Muscle of arm (tissue), 12 donors: ENCODE results near the gene LONP2. TPM values are rescaled to one million over a fixed set of nuclear protein-coding genes. Genes with fewer than 3 reads are reported as not detected.
A peak's percentile ranks its signal among the peaks of the same experiment; 100 is the strongest.
"Not testable (repeated sequence)": the region's sequence is repeated elsewhere in the genome, so short reads cannot be mapped to it uniquely, and the experiment has no call there.

Experiments
- DNase-seq: peaks from one replicate; pipeline ENCODE4 v3.0.0-alpha.2; 2013
- polyA plus RNA-seq, 12 donors: library from polyadenylated mRNA; unstranded; fragments of 120-200 nt; gene quantifications; one replicate each; pipeline ENCODE4 v1.2.1, GENCODE V29; 2013; ENCODE audit not compliant: insufficient read length in 12 of 12

The LONP2 gene
- polyA plus RNA-seq, 12 donors = 39.1 to 70.2 (median 42.8) TPM; not detected in 1

DNA sequence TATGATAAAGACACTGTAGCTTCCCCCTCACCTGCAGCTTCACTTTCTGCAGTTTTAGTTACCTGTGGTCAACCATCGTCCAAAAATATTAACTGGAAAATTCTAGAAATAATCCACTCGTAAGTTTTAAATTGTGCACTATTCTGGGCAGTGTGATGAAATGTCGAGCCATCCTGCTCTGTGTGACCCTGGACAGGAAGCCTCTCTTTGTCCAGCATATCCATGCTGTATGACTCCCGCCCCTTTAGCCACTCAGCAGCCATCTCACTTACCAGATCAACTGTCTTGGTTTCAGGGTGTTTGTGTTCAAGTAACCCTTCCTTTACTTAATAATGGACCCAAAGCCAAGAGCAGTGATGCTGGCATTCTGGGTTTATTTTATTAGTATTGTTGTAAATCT is 85.0 kb downstream of the LONP2 start:
- no peak for DNase-seq

DNA sequence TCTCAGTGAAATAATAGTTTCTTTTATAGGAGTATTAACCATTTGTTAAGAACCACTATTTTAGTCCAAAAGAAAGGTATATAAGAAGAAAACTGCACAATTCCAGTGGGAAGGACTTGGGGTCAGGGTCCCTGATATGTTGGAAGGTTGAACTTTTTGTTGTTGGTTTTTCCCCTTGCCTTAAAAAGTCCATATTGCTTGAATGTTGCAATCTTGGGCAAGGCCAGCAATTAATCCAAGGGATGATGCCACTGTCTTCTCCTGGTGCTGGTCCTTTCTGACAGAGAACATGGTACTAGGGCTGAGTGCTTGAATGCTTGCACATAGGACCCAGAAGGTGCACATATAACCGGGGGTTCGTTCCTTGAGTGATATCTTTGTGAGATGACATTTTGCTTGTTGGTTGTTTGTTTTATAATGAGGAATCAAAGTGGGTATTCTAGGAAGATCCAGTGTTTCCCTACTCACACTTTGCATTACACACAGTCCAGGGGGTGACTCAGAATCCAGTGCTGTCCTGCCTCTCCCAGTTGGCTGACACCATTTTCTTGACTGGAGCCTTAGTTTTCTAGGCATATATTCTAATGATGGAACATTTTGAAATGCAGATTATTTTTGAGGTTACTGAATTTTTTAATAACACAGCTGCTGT is 86.2 kb downstream of the LONP2 start:
- DNase-seq = no peak

DNA sequence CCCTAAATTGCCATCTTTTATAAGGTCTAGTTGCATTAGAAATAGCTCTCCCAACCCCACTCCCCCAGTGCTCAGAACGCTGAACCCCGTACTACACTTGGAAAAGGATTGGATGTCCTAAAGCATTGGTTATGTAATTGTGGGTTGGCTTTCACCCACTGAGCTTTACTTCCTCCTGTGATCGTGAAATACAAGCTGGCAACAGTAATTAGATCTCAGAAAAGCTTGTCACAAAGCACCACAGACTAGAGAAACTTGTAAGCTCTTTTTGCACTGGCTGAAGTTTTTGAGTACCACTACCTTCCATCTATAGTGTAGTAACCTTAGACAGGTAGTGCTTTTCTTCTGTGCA is 86.7 kb downstream of the LONP2 start:
- no peak for DNase-seq

DNA sequence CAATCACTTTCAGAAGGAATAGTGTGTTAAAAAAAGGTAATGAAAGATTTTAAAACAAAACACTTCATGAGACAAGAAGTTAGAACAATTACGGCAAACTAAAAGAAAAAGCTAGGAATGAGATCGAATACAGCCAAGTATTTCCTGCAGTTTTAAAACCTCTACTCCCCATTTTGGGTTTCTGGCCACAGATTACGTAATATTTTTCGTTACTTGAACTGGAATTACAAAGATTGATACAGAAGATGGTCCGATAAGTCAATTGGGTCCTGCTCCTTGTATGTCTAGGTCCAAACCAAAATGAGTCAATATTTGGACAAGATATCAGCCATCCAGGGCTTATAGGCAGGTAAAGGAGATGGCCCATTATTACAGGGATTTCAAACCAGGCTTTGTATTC is 88.9 kb downstream of the LONP2 start:
- no peak for DNase-seq

DNA sequence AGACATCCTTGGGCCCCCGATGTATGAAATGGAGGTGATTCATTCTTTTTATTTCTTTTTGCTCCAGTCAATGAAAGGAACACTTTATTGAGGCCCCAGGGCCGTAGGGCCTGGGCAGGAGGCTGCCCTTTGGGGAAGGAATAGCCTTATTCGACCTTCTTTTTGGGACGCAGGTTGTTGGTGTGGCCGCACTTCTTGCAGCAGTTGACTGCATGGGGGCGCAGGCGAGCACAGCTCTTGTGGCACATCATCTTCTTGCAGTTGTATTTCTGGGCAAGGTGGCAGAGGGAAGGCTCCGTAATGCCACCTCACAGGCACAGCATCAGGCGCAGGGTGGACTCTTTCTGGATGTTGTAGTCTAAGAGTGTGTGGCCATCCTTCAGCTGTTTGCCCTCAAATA is 90.2 kb downstream of the LONP2 start:
- DNase-seq = no peak

DNA sequence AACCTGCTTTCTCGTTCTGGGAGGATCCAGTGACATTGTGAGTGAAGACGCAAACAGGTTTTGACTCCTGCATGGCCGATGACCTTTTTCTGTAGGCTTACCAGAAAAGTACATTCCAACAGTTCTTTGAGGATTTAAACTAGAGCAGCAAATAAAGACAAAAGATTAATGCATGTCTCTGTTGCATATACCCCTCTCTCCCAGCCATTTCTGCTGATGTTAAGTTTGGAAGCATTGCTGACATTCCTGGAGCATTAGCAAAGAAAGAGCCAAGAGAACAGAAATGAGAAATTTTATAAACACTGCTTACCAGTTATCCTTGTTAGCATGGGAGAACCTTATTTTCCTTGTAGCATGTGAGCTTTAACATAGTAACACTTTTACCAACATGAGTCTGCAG is 91.9 kb downstream of the LONP2 start:
- no peak for DNase-seq

DNA sequence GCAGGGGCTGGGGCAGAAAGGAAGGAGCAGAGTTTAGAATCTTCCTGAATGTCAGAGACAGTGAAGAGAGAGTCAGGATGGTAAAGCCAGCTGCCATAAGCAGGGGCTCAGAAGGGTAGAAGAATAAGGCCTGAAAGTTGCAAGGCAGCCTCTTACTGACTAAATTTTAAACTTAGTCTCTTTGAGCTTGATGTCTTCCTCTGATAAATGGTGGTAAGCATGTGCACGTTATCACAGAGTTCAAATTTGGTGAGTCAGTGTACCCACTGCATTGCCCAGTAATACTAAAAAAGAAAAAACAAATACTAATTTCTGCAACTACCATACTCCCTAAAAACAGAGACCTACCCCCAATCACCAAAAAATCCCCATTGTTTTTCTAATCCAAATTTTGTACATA is 96.0 kb downstream of the LONP2 start:
- DNase-seq = no peak

DNA sequence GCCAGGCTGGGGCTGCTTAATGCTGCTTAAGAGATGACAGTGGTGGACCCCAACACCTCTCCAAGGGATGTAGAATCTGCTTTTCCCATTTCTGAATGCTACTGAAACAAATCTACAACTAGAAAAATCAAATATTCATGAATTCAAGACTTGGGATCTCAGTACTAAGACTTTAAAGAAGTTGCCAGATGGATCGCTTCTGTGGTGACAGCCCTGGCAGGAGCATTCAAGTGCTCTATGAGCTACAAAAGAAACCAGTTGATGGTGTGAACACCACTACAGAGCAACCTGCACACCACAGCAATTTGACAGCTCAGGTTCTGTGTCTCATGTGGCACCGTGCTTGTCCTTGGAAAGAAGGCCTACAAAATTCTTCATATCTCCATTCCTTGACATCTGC is 98.5 kb downstream of the LONP2 start:
- no peak for DNase-seq

DNA sequence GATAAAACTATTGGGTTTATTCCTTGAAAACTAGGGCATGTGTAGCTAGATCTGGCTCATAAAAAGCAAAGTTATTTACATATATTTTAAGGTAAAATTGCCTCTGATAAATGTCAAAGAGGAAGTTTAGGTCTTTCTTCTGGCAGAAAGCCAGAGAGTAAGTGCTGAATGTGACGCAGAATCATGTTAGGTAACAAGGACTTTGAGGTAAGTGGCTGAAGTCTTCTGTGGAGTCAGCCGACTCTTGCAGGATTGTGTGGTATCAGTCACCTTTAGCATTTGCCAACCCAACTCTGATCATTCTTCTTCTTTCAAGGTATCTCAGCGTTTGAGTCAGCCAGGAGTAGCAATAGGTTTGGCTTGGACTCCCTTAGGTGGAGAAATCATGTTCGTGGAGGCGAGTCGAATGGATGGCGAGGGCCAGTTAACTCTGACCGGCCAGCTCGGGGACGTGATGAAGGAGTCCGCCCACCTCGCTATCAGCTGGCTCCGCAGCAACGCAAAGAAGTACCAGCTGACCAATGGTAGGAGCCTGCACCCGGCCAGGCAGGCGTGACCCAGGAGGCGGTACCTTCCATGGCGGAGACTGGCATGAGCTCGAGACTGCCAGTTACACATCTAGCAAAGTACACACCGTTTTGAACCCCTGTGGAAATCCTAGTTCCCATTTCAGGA is 103.2 kb downstream of the LONP2 start:
- no peak for DNase-seq

DNA sequence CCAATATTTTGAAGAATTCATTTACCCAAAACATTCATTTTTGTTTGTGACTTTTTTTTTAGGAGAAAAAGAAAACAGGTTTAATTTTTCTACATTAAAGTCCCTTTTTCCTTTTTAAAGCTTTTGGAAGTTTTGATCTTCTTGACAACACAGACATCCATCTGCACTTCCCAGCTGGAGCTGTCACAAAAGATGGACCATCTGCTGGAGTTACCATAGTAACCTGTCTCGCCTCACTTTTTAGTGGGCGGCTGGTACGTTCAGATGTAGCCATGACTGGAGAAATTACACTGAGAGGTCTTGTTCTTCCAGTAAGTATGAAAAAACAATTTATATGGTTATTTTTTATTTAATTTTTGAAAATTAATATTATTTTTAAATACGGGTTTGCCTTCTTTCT is 103.9 kb downstream of the LONP2 start:
- no peak for DNase-seq

DNA sequence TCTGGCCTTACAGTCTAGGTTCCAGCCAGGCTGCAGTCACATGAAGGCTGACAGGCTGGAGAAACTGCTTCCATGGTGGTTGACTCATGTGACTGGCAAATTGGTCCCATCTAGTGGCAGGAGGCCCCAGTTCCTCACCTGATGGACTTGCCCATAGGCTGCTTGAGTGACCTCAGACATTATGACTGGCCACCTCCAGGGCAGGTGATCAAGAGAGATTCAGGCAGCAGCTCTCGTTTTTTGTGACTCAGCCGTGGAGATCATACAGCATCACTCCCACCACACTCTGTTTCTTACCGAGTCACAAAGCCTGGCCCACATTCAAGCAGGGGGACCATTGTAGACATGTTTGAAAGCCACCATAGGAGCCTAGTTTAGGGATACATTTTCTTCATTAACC is 106.6 kb downstream of the LONP2 start:
- DNase-seq = no peak

DNA sequence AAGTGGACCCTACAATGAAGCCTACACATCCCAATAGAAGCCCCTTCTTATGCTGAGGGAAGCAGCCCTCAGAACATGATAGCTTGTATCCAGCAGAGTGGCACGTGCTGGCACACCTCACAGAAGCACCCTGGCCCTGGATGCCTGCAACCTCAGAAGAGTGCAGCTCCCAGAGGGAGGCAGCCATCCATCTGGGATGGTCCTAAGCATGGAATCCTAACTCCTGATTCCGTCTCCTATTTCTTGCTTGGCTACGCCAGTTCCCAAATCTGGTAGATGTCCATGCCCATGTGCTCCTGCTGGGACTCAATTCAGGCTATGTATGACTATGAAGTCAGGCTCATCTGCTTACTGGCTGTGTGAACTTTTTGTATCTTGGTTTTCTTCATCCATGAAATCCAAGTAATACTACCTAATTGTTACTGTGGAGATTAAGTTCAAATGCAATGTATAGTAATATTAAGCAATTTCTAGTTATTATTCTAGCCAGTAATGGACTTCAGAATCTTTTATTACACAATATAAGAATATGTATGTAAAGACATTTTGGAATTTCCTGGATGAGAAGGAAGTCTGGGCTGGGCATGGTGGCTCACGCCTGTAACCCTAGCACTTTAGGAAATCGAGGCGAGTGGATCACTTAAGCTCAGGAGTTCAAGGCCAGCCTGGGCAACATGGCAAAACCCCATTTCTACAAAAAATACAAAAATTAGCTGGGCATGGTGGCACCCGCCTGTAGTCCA is 108.7 kb downstream of the LONP2 start:
- no peak for DNase-seq

DNA sequence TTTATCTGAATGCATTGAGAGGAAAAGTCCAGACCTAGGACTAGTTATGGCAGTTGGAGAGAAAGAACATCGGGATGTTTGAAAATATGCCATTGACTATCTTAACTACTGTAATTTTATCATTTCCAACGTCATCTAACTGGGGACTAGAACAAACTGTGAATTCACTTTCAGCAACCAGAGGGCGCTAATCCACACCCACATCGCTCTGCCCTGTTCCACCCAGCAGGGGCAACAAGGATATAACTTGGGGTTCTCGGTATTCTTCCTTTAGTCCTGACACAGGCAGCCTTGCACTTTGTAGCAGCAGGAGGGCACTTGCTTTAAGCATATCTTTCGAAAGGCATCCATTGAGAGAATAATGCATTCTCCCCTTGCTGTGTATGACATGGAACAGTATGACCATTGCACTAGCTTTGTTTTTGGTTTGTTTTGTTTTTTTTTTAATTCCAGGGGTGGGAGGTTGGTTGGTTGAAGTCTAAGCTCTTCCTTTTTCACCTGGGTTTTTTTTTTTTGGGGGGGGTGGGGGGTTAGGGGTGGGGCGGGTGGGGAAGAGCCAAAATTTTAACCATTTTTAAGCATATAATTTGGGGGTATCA is 109.6 kb downstream of the LONP2 start:
- peak; percentile 52 for DNase-seq

DNA sequence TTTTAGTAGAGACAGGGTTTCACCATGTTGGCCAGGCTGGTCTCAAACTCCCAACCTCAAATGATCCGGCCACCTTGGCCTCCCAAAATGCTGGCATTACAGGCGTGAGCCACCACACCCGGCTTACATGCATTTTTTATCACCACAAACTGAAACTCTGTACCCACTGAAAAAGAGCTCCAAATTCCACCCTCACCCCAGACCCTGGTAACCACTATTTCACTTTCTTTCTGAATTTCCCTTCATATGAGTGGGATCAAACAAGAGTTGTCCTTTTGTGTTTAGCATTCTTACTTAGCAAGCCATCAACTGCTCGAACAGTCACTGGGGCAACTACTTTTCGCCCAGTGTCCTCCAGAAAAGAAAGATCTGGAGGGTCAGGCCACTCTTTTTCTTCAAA is 110.3 kb downstream of the LONP2 start:
- DNase-seq = not testable (repeated sequence)

DNA sequence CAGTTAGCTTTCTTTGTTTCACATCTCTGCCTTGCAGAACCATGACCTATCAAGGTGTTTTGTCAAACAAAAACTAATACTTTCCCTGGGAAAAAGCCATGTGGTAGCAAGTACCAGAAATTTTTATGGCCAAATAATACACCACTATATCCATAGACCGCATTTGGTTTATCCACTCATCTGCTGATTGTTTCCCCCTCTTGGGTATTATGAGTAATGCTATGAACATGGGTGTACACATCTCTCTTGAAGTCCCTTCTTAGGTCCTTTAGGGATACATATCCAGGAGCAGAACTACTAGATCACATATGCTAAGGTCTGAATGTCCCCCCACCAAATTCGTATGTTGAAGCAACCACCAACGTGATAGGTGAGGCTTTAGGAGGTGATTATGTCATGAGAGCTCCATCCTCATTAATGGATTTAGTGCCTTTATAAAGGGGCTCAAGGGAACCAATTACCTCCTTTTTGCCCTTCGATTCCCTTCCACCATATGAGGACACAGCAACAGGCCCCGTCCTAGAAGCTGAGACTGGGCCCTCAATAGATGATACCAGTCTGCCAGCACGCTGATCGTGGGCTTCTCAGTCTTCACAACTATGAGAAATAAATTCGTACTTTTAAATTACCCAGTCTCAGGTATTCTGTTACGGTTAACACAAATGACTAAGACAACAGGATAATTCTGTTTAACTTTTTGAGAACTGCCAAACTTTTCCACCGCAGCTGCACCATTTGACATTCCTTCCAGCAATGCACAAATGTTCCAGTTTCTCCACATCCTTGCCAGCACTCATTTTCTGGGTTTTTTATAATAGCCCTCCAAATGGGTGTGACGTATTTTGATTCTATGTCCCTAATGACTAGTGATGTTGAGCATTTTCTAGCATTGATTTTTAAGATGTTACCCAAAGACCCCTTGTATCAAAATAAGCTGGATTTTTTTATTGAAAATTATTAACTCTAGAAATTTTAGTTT is 111.1 kb downstream of the LONP2 start:
- peak; percentile 71 for DNase-seq

DNA sequence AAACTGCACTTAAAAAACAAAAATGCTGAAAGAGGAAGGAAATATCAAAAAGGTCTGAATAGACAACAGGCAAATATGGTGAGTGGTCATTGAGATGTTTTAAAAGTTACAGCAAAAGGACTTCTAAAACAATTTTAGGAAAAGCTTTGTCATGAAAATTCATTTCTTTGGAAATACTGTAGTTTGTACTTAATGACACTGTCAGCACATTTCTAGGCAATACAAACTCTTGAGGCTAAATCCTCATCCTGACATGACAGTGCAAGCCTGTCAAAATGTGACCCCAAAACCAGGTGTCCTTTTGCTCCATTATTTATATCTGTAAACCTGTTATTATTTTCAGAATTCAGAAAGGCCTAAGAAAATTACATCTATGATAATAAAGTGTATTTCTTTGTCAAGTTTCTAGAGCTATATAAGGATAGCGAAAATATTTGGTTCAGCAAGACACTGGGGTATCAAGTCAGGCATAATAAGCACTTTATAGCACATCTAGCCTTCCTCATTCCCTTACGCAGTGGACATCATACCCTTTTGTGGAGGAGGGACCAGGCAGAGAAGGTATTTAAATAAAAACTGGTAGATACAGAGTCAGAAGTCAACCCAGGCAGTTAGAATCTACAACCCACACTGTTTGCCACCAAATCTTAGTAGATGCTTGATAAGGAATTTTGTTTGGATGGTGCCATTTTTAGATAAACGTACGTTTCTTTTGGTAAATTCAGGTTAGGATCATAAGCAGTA is 112.7 kb downstream of the LONP2 start:
- DNase-seq = no peak

DNA sequence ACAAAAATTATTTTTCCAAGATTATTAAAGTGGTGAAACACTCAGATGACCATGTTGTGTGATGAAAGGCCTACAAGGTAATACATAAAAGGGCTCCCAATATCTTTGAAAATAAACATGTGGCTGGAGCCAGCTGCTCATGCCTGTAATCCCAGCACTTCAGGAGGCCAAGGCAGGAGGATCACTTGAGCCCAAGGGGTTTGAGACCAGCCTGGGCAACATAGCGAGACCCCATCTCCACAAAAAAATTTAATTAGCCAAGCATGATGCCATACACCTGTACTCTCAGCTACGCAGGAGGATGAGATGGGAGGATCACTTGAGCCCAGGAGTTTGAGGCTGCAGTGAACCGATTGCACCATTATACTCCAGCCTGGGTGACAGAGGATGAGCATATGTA is 114.3 kb downstream of the LONP2 start:
- DNase-seq = no peak

DNA sequence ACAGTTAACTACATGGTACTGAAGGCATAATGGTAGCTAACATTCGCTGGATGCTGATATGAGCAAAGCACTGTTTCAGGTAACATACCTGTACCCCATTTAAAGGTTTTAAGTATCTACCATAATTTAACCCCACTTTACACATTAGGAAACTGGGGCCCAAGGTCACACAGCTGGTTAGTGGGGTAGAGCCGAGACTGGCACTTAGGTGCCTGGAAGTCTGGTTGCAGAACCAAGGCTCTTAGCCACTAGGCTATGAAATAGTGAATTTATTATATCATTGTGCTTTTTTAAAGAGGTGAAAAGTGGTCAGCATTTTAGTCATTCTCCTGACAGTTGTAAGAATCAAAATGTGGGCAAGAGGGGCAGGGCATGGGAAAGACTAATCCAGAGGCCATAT is 115.9 kb downstream of the LONP2 start:
- no peak for DNase-seq

DNA sequence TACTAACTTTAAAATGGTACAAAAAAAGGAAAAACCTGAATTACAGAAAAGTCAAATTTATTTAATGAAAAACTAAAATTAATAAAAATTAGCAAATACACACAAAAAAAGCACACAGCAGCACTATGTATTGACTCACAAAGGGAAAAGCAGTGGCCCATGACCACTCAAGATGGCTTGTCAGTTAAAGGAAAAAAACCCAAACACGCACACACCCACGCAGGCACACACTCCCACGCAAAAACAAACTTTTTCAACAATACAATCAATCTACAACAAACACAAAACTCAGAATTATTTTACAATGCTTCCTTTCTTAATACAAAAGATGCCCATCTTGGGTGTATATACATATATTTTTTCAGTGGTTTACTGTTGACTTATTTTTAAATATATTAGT is 116.9 kb downstream of the LONP2 start:
- DNase-seq = no peak

DNA sequence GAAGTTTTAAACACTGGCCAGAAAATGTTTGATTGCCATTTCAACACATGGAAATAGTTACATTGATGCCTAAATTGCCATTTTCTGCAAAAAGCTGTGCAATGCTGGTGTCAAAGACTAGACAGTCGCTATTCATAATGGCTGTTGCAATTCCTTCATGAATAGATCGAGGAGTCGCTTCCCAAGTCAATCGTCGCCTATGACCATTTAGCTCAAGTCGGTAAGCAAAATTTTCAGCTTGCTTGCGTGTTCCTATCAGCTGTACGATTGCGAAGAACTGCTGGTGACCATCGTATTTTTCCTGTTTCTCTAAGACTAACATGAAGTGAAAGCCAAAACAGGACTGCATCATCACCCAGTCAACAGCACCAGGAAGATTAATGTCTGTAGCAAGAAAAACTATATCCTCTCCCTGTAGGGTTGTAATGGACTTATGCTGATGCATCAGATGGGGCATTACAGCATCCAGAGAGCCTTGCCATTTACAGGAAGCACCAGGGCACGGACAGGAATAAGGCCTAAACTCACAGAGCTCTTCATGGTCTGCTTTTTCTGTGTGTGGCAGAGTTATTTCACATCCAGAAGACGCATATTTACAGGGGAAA is 117.5 kb downstream of the LONP2 start:
- no peak for DNase-seq
